ENCODE results near the gene PFDN6.
"Not testable (repeated sequence)": the region's sequence is repeated elsewhere in the genome, so short reads cannot be mapped to it uniquely, and the experiment has no call there.

Gene PFDN6

DNA sequence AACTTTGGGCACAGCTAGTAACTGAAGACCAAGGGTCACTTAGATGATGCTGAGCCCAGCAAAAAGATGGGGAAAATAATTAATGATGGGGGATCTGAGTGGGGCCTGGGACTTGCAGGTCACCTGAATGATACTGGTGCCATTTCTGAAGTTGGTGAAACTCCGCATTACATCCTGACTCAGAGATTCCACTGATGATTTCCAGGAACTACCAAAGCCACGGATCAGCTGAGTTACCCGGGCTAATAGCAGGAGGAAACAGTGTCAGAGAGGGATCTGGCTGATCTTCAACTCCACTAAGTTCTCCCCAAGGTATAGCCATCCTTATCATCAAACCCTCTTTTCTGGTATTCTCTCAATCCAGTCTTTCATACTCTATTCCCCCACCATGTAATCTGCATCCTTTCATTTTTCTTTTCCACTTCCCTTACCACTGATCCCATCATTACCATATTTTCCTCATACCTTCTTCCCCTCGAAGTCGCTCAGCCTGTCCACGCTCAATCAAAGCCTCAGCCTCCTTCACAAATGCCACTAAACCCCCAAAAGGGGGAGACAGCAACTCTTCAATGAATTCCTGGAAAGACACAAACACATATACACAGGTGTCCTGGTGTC lies 37.9 kb upstream of the PFDN6 start:
- H3K4me1 ChIP-seq (ENCODE audit: control insufficient read depth in 5 of 5, insufficient read depth in 5 of 5, low read length in 5 of 5): peaks cover 9 to 27% (median 25%) of the 10 kb centered on the region in 5 donors
- H3K9me3 ChIP-seq (ENCODE audit: control insufficient read depth in 5 of 5, low read length in 5 of 5): no peaks in the 10 kb centered on the region
- no peak overlapping the region for H3K27ac ChIP-seq (ENCODE audit: low read depth, low read length)
- peaks cover 2 to 34% (median 11%) of the 10 kb centered on the region in 5 donors for H3K36me3 ChIP-seq (ENCODE audit: control insufficient read depth in 5 of 5, insufficient read depth in 5 of 5, low read length in 5 of 5)
- H3K9ac ChIP-seq (ENCODE audit: low read length in 5 of 5): no peak overlapping the region
- H3K27me3 ChIP-seq (ENCODE audit: control insufficient read depth in 5 of 5, insufficient read depth in 4 of 5, low read length in 5 of 5): no peaks in the 10 kb centered on the region
- H3K4me3 ChIP-seq (ENCODE audit: low read depth in 1 of 5, low read length in 5 of 5): no peak overlapping the region

DNA sequence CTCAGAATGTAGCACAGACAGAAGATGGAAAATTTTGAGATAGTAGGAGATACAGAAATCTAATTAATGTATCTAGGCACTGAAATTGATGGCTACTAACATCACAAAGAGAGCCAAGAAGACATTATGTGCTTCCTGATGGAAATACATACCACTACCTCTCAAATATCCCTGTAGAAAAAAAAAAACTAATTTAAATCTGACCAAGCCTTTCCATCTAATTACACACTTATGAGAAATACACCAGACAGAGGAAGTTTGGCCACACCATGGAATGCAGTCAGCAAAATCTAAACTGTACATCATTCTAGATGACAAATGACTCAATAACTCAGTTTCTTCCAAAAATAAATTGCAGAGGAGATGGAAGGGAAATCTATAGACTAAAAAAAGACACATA lies 36.6 kb upstream of the PFDN6 start:
- H3K4me1 ChIP-seq (ENCODE audit: control insufficient read depth in 5 of 5, insufficient read depth in 5 of 5, low read length in 5 of 5): peaks cover 9 to 27% (median 25%) of the 10 kb centered on the region in 5 donors
- H3K9me3 ChIP-seq (ENCODE audit: control insufficient read depth in 5 of 5, low read length in 5 of 5): no peaks in the 10 kb centered on the region
- no peak overlapping the region for H3K27ac ChIP-seq (ENCODE audit: low read depth, low read length)
- H3K9ac ChIP-seq (ENCODE audit: low read length in 5 of 5): no peak overlapping the region
- H3K4me3 ChIP-seq (ENCODE audit: low read depth in 1 of 5, low read length in 5 of 5): no peak overlapping the region
- no peaks in the 10 kb centered on the region for H3K27me3 ChIP-seq (ENCODE audit: control insufficient read depth in 5 of 5, insufficient read depth in 4 of 5, low read length in 5 of 5)
- H3K36me3 ChIP-seq (ENCODE audit: control insufficient read depth in 5 of 5, insufficient read depth in 5 of 5, low read length in 5 of 5): peaks cover 2 to 41% (median 13%) of the 10 kb centered on the region in 5 donors

DNA sequence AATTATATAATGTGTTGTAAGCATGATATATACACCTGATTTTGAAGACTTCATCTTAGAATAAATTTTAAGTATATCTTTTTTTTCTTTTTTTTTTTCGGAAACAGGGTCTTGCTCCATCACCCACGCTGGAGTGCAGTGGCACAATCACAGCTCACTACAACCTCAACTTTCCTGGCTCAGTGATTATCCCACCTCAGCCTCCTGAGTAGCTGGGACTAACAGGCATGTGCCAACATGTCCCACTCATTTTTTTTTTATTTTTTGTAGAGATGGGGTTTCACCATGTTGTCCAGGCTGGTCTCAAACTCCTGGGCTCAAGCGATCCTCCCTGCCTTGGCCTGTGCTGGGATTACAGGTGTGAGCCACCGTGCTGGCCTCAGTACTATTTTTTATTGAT lies 34.8 kb upstream of the PFDN6 start:
- no peaks in the 10 kb centered on the region for H3K9me3 ChIP-seq (ENCODE audit: control insufficient read depth in 5 of 5, low read length in 5 of 5)
- H3K36me3 ChIP-seq (ENCODE audit: control insufficient read depth in 5 of 5, insufficient read depth in 5 of 5, low read length in 5 of 5): peaks cover 3 to 50% (median 17%) of the 10 kb centered on the region in 5 donors
- no peak overlapping the region for H3K4me3 ChIP-seq (ENCODE audit: low read depth in 1 of 5, low read length in 5 of 5)
- H3K4me1 ChIP-seq (ENCODE audit: control insufficient read depth in 5 of 5, insufficient read depth in 5 of 5, low read length in 5 of 5): peaks cover 3 to 12% (median 11%) of the 10 kb centered on the region in 5 donors
- H3K9ac ChIP-seq (ENCODE audit: low read length in 5 of 5): no peak overlapping the region
- no peaks in the 10 kb centered on the region for H3K27me3 ChIP-seq (ENCODE audit: control insufficient read depth in 5 of 5, insufficient read depth in 4 of 5, low read length in 5 of 5)
- no peak overlapping the region for H3K27ac ChIP-seq (ENCODE audit: low read depth, low read length)

DNA sequence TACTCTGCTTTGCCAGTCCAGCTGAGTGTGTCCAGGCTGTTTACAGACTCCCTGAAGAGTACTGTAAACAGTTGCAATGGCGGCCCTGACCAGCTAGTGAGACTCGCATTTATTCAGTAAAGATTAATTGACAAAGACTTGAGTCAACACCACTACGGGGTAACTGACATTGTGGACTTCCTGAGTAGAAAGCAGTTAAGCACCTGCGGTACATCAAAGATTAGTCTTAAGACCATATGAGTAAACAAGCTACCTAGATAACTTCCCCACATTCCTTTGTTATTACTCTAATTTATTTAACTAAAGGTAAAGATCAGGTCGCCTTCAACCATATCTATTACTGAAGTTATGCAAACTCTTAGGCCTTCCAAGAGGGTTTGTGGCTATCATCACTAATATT lies 30.4 kb upstream of the PFDN6 start:
- Histone ChIP-seq H3K36me3 (ENCODE audit: control insufficient read depth in 5 of 5, insufficient read depth in 5 of 5, low read length in 5 of 5) (peaks cover 15 to 63% (median 35%) of the 10 kb centered on the region in 5 donors), H3K4me1 (ENCODE audit: control insufficient read depth in 5 of 5, insufficient read depth in 5 of 5, low read length in 5 of 5) (no peaks in the 10 kb centered on the region), H3K27me3 (ENCODE audit: control insufficient read depth in 5 of 5, insufficient read depth in 4 of 5, low read length in 5 of 5) (no peaks in the 10 kb centered on the region), H3K4me3 (ENCODE audit: low read depth in 1 of 5, low read length in 5 of 5) (no peak overlapping the region), H3K27ac (ENCODE audit: low read depth, low read length) (no peak overlapping the region), H3K9ac (ENCODE audit: low read length in 5 of 5) (no peak overlapping the region), H3K9me3 (ENCODE audit: control insufficient read depth in 5 of 5, low read length in 5 of 5) (no peaks in the 10 kb centered on the region)

DNA sequence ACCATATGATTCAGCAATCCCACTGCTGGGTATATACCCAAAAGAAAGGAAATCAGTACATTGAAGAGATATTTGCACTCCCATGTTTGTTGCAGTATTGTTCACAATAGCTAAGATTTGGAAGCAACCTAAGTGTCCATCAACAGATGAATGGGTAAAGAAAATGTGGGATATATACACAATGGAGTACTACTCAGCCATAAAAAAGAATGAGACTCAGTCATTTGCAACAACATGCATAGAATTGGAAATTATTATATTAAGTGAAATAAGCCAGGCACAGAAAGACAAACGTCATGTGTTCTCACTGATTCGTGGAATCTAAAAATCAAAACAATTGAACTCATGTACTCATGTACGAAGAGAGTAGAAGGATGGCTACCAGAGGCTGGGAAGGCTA lies 26.9 kb upstream of the PFDN6 start:
- H3K9me3 ChIP-seq (ENCODE audit: control insufficient read depth in 5 of 5, low read length in 5 of 5); H3K4me3 ChIP-seq (ENCODE audit: low read depth in 1 of 5, low read length in 5 of 5); H3K27ac ChIP-seq (ENCODE audit: low read depth, low read length); H3K9ac ChIP-seq (ENCODE audit: low read length in 5 of 5); H3K4me1 ChIP-seq (ENCODE audit: control insufficient read depth in 5 of 5, insufficient read depth in 5 of 5, low read length in 5 of 5); H3K27me3 ChIP-seq (ENCODE audit: control insufficient read depth in 5 of 5, insufficient read depth in 4 of 5, low read length in 5 of 5): not testable (repeated sequence)
- peaks cover 19 to 85% (median 63%) of the 10 kb centered on the region in 5 donors for H3K36me3 ChIP-seq (ENCODE audit: control insufficient read depth in 5 of 5, insufficient read depth in 5 of 5, low read length in 5 of 5)

DNA sequence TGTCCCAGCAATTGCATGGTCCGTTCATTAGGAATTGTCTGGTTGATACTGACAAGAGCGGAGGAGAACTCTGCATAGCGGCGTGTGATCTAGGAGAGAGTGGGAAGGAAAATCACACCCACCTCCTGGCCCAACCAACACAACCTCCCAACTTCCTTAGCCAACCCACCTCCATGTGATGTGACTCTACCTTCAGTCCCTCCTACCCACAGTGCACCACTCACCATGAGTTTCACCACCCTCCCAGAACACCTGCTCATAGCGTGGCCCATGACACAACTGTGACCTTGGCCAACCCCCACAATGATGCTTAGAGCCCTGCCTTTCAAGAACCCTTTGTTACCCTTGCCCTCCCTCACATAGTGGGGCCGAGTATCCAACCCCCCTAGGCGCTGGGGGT lies 25.4 kb upstream of the PFDN6 start:
- H3K36me3 ChIP-seq (ENCODE audit: control insufficient read depth in 5 of 5, insufficient read depth in 5 of 5, low read length in 5 of 5): peaks cover 21 to 90% (median 74%) of the 10 kb centered on the region in 5 donors

DNA sequence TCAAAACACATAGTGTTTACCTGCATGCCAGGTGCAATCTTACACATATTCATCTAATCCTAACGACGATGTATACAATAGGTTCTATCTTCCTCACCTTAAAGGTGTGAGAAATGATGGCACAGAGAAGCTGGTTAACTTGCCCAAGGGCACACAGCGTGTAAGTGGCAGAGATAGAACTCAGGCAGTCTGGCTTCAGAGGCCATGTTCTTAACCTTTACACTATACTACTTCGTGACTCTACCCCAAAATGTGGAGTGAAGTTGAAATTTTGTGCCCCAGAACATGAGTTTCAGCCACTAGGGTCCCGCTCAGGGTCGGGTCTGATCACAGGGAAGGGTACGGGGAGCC lies 18.3 kb upstream of the PFDN6 start:
- H3K4me1 ChIP-seq (ENCODE audit: control insufficient read depth in 5 of 5, insufficient read depth in 5 of 5, low read length in 5 of 5): peaks cover 6 to 50% (median 40%) of the 10 kb centered on the region in 5 donors
- H3K36me3 ChIP-seq (ENCODE audit: control insufficient read depth in 5 of 5, insufficient read depth in 5 of 5, low read length in 5 of 5): peaks cover 6 to 62% (median 60%) of the 10 kb centered on the region in 5 donors
- no peaks in the 10 kb centered on the region for H3K9me3 ChIP-seq (ENCODE audit: control insufficient read depth in 5 of 5, low read length in 5 of 5)

More for the DNA sequence above, 25.4 kb upstream of the PFDN6 start:
- Histone ChIP-seq H3K9me3 (ENCODE audit: control insufficient read depth in 5 of 5, low read length in 5 of 5) (no peaks in the 10 kb centered on the region), H3K27me3 (ENCODE audit: control insufficient read depth in 5 of 5, insufficient read depth in 4 of 5, low read length in 5 of 5) (no peaks in the 10 kb centered on the region), H3K27ac (ENCODE audit: low read depth, low read length) (no peak overlapping the region), H3K4me3 (ENCODE audit: low read depth in 1 of 5, low read length in 5 of 5) (no peak overlapping the region), H3K4me1 (ENCODE audit: control insufficient read depth in 5 of 5, insufficient read depth in 5 of 5, low read length in 5 of 5) (no peaks in the 10 kb centered on the region), H3K9ac (ENCODE audit: low read length in 5 of 5) (no peak overlapping the region)

DNA sequence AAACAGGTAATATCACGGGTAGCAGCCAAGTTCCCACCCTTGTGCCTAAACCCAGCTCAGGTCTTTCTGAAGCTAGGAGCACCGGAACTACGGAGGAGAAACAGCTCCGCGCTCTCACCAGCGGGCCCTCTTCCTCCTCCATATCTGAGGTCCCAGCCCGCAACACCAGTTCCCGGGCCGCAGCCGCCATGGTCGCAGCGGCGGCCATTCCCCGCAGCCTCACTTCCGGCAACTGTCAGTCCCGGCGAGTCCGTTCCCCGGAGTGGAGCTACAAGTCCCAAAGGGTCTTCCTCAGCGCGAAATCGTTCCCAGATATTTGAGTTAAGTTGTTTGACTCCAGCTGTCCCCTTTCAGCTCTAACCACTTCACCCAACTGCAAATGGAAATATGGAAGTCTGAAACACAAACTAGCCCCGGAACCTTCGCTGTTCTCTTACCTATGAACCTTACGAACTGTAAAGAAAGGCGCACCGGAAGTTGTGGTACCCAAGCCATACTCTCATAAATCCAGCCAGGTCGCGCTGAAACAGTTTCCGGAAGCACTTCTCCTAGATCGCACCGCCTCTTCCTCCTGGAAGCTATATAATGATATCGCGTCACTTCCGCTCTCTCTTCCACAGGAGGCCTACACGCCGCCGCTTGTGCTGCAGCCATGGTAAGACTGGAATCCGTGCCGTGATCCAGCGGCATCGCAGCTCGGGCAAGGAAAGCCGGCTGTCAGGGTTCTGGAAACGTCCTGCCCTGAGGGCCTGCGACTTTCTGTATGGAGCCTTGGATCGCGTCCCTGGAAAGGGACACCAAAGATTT lies 17.7 kb upstream of the PFDN6 start, which contains the start of the genes RPS18 and VPS52:
RPS18 (plus strand) TSS at position 608 of the 807 bp plus-strand sequence; CDS start at position 653, 45 bp downstream.
VPS52 (minus strand) TSS at position 409 of the 807 bp plus-strand sequence; CDS start at position 208, 201 bp downstream.
- H3K9ac ChIP-seq (ENCODE audit: low read length in 5 of 5): peak within 1 kb of the TSS; percentile 92 to 99 (median 96)
- peak within 1 kb of the TSS; percentile 96 for H3K27ac ChIP-seq (ENCODE audit: low read depth, low read length)
- H3K27me3 ChIP-seq (ENCODE audit: control insufficient read depth in 5 of 5, insufficient read depth in 4 of 5, low read length in 5 of 5): no peaks in the 10 kb centered on the region
- peak within 1 kb of the TSS; percentile 90 to 99 (median 94) for H3K4me3 ChIP-seq (ENCODE audit: low read depth in 1 of 5, low read length in 5 of 5)
- H3K4me1 ChIP-seq (ENCODE audit: control insufficient read depth in 5 of 5, insufficient read depth in 5 of 5, low read length in 5 of 5): peaks cover 6 to 56% (median 46%) of the 10 kb centered on the region in 5 donors
- peaks cover 6 to 62% (median 57%) of the 10 kb centered on the region in 5 donors for H3K36me3 ChIP-seq (ENCODE audit: control insufficient read depth in 5 of 5, insufficient read depth in 5 of 5, low read length in 5 of 5)
- no peaks in the 10 kb centered on the region for H3K9me3 ChIP-seq (ENCODE audit: control insufficient read depth in 5 of 5, low read length in 5 of 5)

More for the DNA sequence above, 18.3 kb upstream of the PFDN6 start:
- peak overlapping the region; percentile 90 to 99 (median 94) for H3K4me3 ChIP-seq (ENCODE audit: low read depth in 1 of 5, low read length in 5 of 5)
- peak overlapping the region; percentile 96 for H3K27ac ChIP-seq (ENCODE audit: low read depth, low read length)
- H3K27me3 ChIP-seq (ENCODE audit: control insufficient read depth in 5 of 5, insufficient read depth in 4 of 5, low read length in 5 of 5): no peaks in the 10 kb centered on the region
- H3K9ac ChIP-seq (ENCODE audit: low read length in 5 of 5): peak overlapping the region; percentile 92 to 99 (median 96)

DNA sequence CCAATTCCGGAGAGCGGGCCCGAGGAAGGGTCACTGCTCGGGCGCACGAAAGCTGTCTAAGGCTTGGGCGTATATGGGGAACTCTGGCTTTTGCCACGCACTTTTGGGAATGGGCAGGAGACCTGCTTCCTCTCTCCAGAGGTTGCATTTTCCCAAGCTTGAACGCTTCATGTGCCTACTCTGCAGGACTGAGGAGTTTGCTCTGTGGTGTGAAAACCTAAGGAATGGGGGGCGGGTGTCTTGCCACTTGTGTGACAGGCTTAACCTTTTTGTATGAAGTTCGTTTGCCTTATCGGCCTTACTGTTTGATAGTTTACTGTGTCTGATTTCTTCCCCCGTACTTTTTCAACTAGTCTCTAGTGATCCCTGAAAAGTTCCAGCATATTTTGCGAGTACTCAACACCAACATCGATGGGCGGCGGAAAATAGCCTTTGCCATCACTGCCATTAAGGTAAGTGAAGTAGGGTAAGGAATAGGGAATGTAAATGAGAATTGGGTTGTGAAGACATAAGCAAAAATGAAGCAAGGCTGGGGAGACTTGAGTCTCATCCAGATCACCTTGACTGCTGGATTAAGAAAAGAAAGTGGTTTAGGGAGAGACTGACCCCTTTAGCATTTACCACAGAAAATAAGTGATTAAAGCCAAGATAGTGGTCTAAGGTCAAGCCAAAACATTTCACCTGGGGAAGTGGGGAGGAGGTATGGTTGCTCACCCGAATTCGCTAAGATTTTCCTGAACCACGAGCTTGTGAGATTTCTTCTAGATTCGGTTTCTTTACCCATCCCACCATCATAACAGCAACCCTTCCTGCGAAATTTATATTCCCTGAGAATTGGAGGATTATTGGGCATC lies 16.9 kb upstream of the PFDN6 start:
- Histone ChIP-seq H3K36me3 (ENCODE audit: control insufficient read depth in 5 of 5, insufficient read depth in 5 of 5, low read length in 5 of 5) (peaks cover 6 to 54% (median 48%) of the 10 kb centered on the region in 5 donors), H3K4me1 (ENCODE audit: control insufficient read depth in 5 of 5, insufficient read depth in 5 of 5, low read length in 5 of 5) (peaks cover 6 to 65% (median 52%) of the 10 kb centered on the region in 5 donors), H3K27me3 (ENCODE audit: control insufficient read depth in 5 of 5, insufficient read depth in 4 of 5, low read length in 5 of 5) (no peaks in the 10 kb centered on the region)

More for the DNA sequence above, 16.9 kb upstream of the PFDN6 start:
- H3K9me3 ChIP-seq (ENCODE audit: control insufficient read depth in 5 of 5, low read length in 5 of 5): no peaks in the 10 kb centered on the region
- H3K27ac ChIP-seq (ENCODE audit: low read depth, low read length): peak overlapping the region; percentile 96
- peak overlapping the region; percentile 90 to 99 (median 94) for H3K4me3 ChIP-seq (ENCODE audit: low read depth in 1 of 5, low read length in 5 of 5)
- peak overlapping the region; percentile 50 to 99 (median 93) for H3K9ac ChIP-seq (ENCODE audit: low read length in 5 of 5)

Data from subcutaneous abdominal adipose tissue (tissue), 5 donors.